ENCODE data around the gene TMEM94. TPM values are rescaled to one million over a fixed set of nuclear protein-coding genes. Genes with fewer than 3 reads are reported as not detected.
A peak's percentile ranks its signal among the peaks of the same experiment; 100 is the strongest.
"Not testable (repeated sequence)": the region's sequence is repeated elsewhere in the genome, so short reads cannot be mapped to it uniquely, and the experiment has no call there.

The TMEM94 gene
- total RNA-seq, 4 donors from 2014 or later: 56.5 to 85.5 (median 60.0) TPM

- Histone ChIP-seq H3K9me3 (no peaks in the 10 kb centered on the region), H3K27ac (peak overlapping the region; percentile 67 to 81 (median 72)), H3K4me1 (peaks cover 59 to 64% of the 10 kb centered on the region in 2 donors), H3K27me3 (no peaks in the 10 kb centered on the region), H3K4me3 (no peak overlapping the region), H3K36me3 (no peaks in the 10 kb centered on the region)
- in situ Hi-C loops (cut with MboI; ENCODE audit: low sequenced_read_pairs in 4 of 4): no loop called here
- intact Hi-C loops (cut with DNase I; ENCODE audit: low total_unique reads): no loop called here
- DNase-seq (no peak), ATAC-seq (no peak)
- TF ChIP-seq POLR2A (IDR thresholded peaks at IDR 0.05): no peak
- TF ChIP-seq, protein P1, sequence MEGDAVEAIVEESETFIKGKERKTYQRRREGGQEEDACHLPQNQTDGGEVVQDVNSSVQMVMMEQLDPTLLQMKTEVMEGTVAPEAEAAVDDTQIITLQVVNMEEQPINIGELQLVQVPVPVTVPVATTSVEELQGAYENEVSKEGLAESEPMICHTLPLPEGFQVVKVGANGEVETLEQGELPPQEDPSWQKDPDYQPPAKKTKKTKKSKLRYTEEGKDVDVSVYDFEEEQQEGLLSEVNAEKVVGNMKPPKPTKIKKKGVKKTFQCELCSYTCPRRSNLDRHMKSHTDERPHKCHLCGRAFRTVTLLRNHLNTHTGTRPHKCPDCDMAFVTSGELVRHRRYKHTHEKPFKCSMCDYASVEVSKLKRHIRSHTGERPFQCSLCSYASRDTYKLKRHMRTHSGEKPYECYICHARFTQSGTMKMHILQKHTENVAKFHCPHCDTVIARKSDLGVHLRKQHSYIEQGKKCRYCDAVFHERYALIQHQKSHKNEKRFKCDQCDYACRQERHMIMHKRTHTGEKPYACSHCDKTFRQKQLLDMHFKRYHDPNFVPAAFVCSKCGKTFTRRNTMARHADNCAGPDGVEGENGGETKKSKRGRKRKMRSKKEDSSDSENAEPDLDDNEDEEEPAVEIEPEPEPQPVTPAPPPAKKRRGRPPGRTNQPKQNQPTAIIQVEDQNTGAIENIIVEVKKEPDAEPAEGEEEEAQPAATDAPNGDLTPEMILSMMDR (IDR thresholded peaks at IDR 0.05 in 4 of 5, conservative IDR thresholded peaks at IDR 0.05 in 1 of 5): no peak
Measured at GRCh38 chr17:75475144-75475835, 18.9 kb downstream of the TMEM94 start.

- H3K27me3 ChIP-seq: no peaks in the 10 kb centered on the region
- TF ChIP-seq POLR2A (IDR thresholded peaks at IDR 0.05): no peak
- TF ChIP-seq, protein P1 (IDR thresholded peaks at IDR 0.05 in 4 of 5, conservative IDR thresholded peaks at IDR 0.05 in 1 of 5): no peak
- no peaks in the 10 kb centered on the region for H3K36me3 ChIP-seq
- ATAC-seq (peak; percentile 14 to 21), DNase-seq (no peak)
- H3K27ac ChIP-seq: peak overlapping the region; percentile 67 to 81 (median 72)
- H3K4me1 ChIP-seq: peaks cover 64 to 70% of the 10 kb centered on the region in 2 donors
- H3K9me3 ChIP-seq: no peaks in the 10 kb centered on the region
- peak overlapping the region in 1 of 4 donors; percentile 19 for H3K4me3 ChIP-seq
- in situ Hi-C loops (cut with MboI; ENCODE audit: low sequenced_read_pairs in 4 of 4) (no loop called here), intact Hi-C loops (cut with DNase I; ENCODE audit: low total_unique reads) (no loop called here)
Measured at GRCh38 chr17:75475851-75476250, 19.4 kb downstream of the TMEM94 start.

GRCh38 chr17:75476271-75476671 lies 19.8 kb downstream of the TMEM94 start:
- ATAC-seq (peak; percentile 46 to 73), DNase-seq (no peak)
- Histone ChIP-seq H3K4me1 (peaks cover 69 to 74% of the 10 kb centered on the region in 2 donors), H3K27ac (peak overlapping the region; percentile 67 to 81 (median 72)), H3K36me3 (no peaks in the 10 kb centered on the region), H3K4me3 (peak overlapping the region in 1 of 4 donors; percentile 21), H3K27me3 (no peaks in the 10 kb centered on the region), H3K9me3 (no peaks in the 10 kb centered on the region)
- TF ChIP-seq, protein P1 (IDR thresholded peaks at IDR 0.05 in 4 of 5, conservative IDR thresholded peaks at IDR 0.05 in 1 of 5): no peak
- no peak for TF ChIP-seq POLR2A (IDR thresholded peaks at IDR 0.05)
- in situ Hi-C loops (cut with MboI; ENCODE audit: low sequenced_read_pairs in 4 of 4): no loop called here
- intact Hi-C loops (cut with DNase I; ENCODE audit: low total_unique reads): no loop called here

DNA sequence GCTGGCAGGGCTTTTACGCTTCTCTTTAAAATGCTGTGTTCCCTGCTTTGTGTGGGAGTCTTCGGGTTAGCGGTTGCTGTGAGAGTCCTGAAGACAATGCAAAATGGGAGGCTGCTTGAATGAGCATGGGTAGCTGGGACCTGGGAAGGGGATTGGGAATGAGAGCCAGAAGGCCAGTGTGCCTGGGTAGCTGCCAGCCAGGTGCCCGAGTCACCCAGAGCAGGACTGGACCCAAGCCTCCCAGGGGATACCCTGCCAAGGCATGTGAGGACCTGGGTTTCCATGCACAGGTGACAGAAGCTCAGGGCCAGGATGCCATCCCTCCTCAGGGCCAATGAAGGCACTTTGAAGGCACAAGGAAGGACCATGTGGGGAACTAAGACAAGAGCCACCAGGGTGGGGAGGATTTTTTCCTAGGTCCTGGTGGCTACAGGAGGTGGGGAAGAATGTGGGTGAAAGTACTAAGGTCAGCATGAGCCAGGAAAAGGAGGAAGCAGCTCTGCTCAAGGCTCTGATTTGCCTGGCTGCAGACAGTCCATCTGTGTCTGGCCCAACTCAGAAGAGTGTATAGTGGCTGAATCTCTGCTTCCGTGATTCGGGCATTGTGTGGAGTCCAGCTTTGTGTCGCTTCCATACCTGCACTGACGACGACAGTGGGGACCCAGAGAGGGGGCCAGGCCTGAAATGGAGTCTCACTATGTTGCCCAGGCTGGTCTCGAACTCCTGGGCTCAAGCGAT lies 20.5 kb downstream of the TMEM94 start:
- peak overlapping the region; percentile 67 to 81 (median 72) for H3K27ac ChIP-seq
- ATAC-seq: no peak
- in situ Hi-C loops (cut with MboI; ENCODE audit: low sequenced_read_pairs in 4 of 4): no loop called here
- no peak for TF ChIP-seq POLR2A (IDR thresholded peaks at IDR 0.05)
- TF ChIP-seq, protein P1 (IDR thresholded peaks at IDR 0.05 in 4 of 5, conservative IDR thresholded peaks at IDR 0.05 in 1 of 5): no peak
- H3K4me3 ChIP-seq: peak overlapping the region in 1 of 4 donors; percentile 21
- no peak for DNase-seq
- H3K9me3 ChIP-seq: no peaks in the 10 kb centered on the region
- H3K36me3 ChIP-seq: no peaks in the 10 kb centered on the region
- H3K27me3 ChIP-seq: no peaks in the 10 kb centered on the region
- peaks cover 75 to 76% of the 10 kb centered on the region in 2 donors for H3K4me1 ChIP-seq
- intact Hi-C loops (cut with DNase I; ENCODE audit: low total_unique reads): no loop called here

DNA sequence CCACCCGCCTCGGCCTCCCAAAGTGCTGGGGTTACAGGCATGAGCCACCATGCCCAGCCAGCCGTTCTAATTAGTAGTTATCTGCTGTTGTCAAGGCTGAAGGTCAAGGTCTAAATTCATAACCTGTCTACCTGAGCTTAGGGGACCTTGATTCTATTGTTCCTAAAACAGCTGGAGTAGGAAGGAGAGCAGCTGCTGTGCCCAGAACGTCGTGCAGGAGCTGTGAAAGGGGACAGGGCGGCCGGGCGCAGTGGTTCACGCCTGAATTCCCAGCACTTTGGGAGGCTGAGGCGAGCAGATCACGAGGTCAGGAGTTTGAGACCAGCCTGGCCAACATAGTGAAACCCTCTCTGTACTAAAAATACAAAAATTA lies 21.0 kb downstream of the TMEM94 start:
- H3K27ac ChIP-seq: peak overlapping the region; percentile 67 to 81 (median 72)
- H3K4me1 ChIP-seq: peaks cover 77 to 82% of the 10 kb centered on the region in 2 donors
- H3K4me3 ChIP-seq; H3K9me3 ChIP-seq; H3K27me3 ChIP-seq; DNase-seq; H3K36me3 ChIP-seq; ATAC-seq; in situ Hi-C loops (cut with MboI; ENCODE audit: low sequenced_read_pairs in 4 of 4); intact Hi-C loops (cut with DNase I; ENCODE audit: low total_unique reads): not testable (repeated sequence)
